Measurements from ENCODE around the gene P2RX1.

DNA sequence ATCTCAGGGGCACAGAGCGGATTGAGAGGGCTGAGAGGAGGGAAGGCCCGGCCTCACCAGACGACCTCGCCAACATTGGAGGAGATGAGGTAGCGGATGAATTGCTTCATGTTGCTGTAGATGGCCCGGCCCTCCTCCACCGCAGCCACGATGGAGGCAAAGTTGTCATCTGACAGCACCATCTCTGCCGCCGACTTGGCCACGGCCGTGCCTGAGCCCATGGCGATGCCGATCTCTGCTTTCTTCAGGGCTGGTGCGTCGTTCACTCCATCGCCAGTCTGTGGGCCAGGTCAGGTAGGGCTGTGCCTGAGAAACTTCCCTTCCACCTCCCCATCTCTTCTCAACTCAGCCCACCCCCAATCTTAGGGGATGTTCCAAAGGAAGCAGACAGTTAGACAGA, 21.1 kb upstream of the P2RX1 start:
- no peak for TF ChIP-seq EZH2 (optimal IDR thresholded peaks at IDR 0.05; ENCODE audit: low read depth, low read length)
- TF ChIP-seq, protein P1, sequence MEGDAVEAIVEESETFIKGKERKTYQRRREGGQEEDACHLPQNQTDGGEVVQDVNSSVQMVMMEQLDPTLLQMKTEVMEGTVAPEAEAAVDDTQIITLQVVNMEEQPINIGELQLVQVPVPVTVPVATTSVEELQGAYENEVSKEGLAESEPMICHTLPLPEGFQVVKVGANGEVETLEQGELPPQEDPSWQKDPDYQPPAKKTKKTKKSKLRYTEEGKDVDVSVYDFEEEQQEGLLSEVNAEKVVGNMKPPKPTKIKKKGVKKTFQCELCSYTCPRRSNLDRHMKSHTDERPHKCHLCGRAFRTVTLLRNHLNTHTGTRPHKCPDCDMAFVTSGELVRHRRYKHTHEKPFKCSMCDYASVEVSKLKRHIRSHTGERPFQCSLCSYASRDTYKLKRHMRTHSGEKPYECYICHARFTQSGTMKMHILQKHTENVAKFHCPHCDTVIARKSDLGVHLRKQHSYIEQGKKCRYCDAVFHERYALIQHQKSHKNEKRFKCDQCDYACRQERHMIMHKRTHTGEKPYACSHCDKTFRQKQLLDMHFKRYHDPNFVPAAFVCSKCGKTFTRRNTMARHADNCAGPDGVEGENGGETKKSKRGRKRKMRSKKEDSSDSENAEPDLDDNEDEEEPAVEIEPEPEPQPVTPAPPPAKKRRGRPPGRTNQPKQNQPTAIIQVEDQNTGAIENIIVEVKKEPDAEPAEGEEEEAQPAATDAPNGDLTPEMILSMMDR (IDR thresholded peaks at IDR 0.05; ENCODE audit: low read length), result no peak

All from MM.1S (cell line).